ENCODE results near the gene JMJD1C. TPM values are rescaled to one million over a fixed set of nuclear protein-coding genes. Genes with fewer than 3 reads are reported as not detected.
A peak's percentile ranks its signal among the peaks of the same experiment; 100 is the strongest.

Gene JMJD1C
- total RNA-seq, 1 experiment from 2014 or later: 66.3 TPM

DNA sequence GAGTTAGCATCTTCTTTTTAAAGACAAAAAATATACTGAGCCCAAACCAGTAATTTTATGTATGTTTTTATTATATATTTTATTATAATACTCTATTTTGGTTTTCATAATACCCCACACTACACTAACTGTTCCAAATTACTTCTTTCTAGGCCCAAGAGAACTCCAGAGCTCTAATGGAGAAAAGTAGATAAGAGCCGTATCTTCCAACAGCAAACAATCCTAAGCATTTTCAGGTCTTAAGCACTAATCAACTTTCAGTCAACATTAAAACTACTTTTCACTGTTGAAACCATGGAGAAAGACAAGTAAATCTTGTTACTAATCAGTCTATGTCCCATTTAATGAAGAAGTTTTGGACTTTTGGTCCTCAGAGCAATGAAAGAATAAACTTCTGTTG is 55.1 kb downstream of the JMJD1C start:
- intact Hi-C loops (cut with micrococcal nuclease): no loop called here
- DNase-seq (ENCODE audit: low read depth, low spot score): no peak
- H3K9me2 ChIP-seq (ENCODE audit: insufficient read depth): no peaks in the 10 kb centered on the region
- peaks cover 75% of the 10 kb centered on the region for H3K79me2 ChIP-seq (ENCODE audit: insufficient read depth, low read length)
- no peaks in the 10 kb centered on the region for H3K36me3 ChIP-seq (ENCODE audit: control insufficient read depth in 1 of 2, insufficient read depth in 2 of 2, low read length in 2 of 2)
- no peaks in the 10 kb centered on the region for H4K20me1 ChIP-seq (ENCODE audit: insufficient read depth)
- CTCF ChIA-PET: no interaction called here
- H3K4me2 ChIP-seq (ENCODE audit: low read length): no peak overlapping the region
- no peak for ATAC-seq
- no peak for TF ChIP-seq SP1 (IDR thresholded peaks at IDR 0.05; ENCODE audit: low read depth)
- no peak for TF ChIP-seq SRF (IDR thresholded peaks at IDR 0.05; ENCODE audit: low read depth)
- TF ChIP-seq YY1 (IDR thresholded peaks at IDR 0.05; ENCODE audit: extremely low read depth, insufficient replicate concordance, low read depth, low read length): no peak
- no peak for TF ChIP-seq CEBPB (IDR thresholded peaks at IDR 0.05; ENCODE audit: low read depth)
- no peak for TF ChIP-seq POLR2AphosphoS5 (IDR thresholded peaks at IDR 0.05; ENCODE audit: low read depth, low read length)
- BruUV-seq (replicated peaks): no TSS peak
- peaks cover 0 to 8% of the 10 kb centered on the region in 2 experiments; a peak in 1 of 4 replicates for H3K4me1 ChIP-seq (ENCODE audit: control insufficient read depth in 1 of 2, insufficient read depth in 2 of 2, low read length in 2 of 2)
- no peak overlapping the region for H3K27ac ChIP-seq (ENCODE audit: low read depth, low read length)
- no peak overlapping the region for H3K9ac ChIP-seq (ENCODE audit: low read length)
- no peak overlapping the region for H2AFZ ChIP-seq (ENCODE audit: low read depth, low read length, poor library complexity, severe bottlenecking)
- POLR2A ChIA-PET: no interaction called here
- no peaks in the 10 kb centered on the region for H3K27me3 ChIP-seq (ENCODE audit: insufficient read depth, low read length)
- RAD21 ChIA-PET (ENCODE audit: low non-redundant PET in 1 of 2, low total read pairs in 2 of 2, uncharacterized antibody in 2 of 2, unreplicated experiment in 2 of 2): no interaction called here
- H3K4me3 ChIP-seq (replicated peaks in 1 of 2; ENCODE audit: low read depth in 1 of 2, low read length in 2 of 2): no peak overlapping the region
- H3K9me3 ChIP-seq (ENCODE audit: control insufficient read depth in 1 of 2, insufficient read depth in 1 of 2, low read depth in 1 of 2, low read length in 2 of 2): no peaks in the 10 kb centered on the region

DNA sequence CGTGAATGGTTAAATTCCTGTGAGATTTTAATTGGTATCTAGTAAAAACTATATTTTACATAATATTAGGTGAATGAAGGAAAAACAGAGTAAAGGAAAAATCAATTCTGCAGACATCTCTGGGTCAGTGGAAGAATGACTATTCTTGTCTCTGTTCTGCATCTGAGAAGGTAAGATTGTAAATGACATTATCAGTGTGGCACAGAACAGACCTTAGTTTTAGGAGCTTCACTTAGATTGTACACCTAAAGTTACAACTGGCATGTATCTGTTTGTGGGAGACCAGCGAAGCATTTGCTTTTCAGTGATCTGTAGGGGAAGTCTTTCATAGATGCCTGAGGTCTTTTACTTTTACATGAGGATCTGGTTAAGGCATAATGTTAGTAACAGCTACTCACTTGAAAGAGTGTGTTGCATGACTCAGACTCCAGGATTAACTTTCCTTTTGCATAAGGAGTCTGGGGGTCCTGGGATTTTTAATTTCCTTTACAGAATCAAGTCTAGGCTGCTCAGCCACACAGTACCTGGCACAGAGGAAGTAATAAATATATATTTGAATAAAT is 56.2 kb downstream of the JMJD1C start:
- no TSS peak for BruUV-seq (replicated peaks)
- no peaks in the 10 kb centered on the region for H3K36me3 ChIP-seq (ENCODE audit: control insufficient read depth in 1 of 2, insufficient read depth in 2 of 2, low read length in 2 of 2)
- peaks cover 72% of the 10 kb centered on the region for H3K79me2 ChIP-seq (ENCODE audit: insufficient read depth, low read length)
- DNase-seq (ENCODE audit: low read depth, low spot score) (no peak), ATAC-seq (peak; percentile 20; the same call in 1 of the 2 replicates)
- ChIA-PET CTCF (no interaction called here), RAD21 (ENCODE audit: low non-redundant PET in 1 of 2, low total read pairs in 2 of 2, uncharacterized antibody in 2 of 2, unreplicated experiment in 2 of 2) (no interaction called here), POLR2A (no interaction called here)
- no peak overlapping the region for H2AFZ ChIP-seq (ENCODE audit: low read depth, low read length, poor library complexity, severe bottlenecking)
- H3K9me2 ChIP-seq (ENCODE audit: insufficient read depth): no peaks in the 10 kb centered on the region
- H3K4me3 ChIP-seq (replicated peaks in 1 of 2; ENCODE audit: low read depth in 1 of 2, low read length in 2 of 2): no peak overlapping the region
- TF ChIP-seq POLR2AphosphoS5 (IDR thresholded peaks at IDR 0.05; ENCODE audit: low read depth, low read length) (no peak), SP1 (IDR thresholded peaks at IDR 0.05; ENCODE audit: low read depth) (no peak), FOSL1 (IDR thresholded peaks at IDR 0.05; ENCODE audit: low read depth) (no peak), ATF3 (IDR thresholded peaks at IDR 0.05) (no peak), ZFX (IDR thresholded peaks at IDR 0.05) (no peak), SIN3A (IDR thresholded peaks at IDR 0.05; ENCODE audit: low read depth) (no peak), ZBTB33 (IDR thresholded peaks at IDR 0.05; ENCODE audit: extremely low read depth, insufficient replicate concordance, low read length) (no peak), SRF (IDR thresholded peaks at IDR 0.05; ENCODE audit: low read depth) (no peak), MAX (IDR thresholded peaks at IDR 0.05) (no peak), CEBPB (IDR thresholded peaks at IDR 0.05; ENCODE audit: low read depth) (no peak), ZNF274 (IDR thresholded peaks at IDR 0.05; ENCODE audit: low read depth, low read length) (no peak), EGR1 (IDR thresholded peaks at IDR 0.05; ENCODE audit: low read depth) (no peak)
- TF ChIP-seq, protein P1, sequence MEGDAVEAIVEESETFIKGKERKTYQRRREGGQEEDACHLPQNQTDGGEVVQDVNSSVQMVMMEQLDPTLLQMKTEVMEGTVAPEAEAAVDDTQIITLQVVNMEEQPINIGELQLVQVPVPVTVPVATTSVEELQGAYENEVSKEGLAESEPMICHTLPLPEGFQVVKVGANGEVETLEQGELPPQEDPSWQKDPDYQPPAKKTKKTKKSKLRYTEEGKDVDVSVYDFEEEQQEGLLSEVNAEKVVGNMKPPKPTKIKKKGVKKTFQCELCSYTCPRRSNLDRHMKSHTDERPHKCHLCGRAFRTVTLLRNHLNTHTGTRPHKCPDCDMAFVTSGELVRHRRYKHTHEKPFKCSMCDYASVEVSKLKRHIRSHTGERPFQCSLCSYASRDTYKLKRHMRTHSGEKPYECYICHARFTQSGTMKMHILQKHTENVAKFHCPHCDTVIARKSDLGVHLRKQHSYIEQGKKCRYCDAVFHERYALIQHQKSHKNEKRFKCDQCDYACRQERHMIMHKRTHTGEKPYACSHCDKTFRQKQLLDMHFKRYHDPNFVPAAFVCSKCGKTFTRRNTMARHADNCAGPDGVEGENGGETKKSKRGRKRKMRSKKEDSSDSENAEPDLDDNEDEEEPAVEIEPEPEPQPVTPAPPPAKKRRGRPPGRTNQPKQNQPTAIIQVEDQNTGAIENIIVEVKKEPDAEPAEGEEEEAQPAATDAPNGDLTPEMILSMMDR (IDR thresholded peaks at IDR 0.05 in 2 of 3, conservative IDR thresholded peaks at IDR 0.05 in 1 of 3; ENCODE audit: borderline replicate concordance in 1 of 3, insufficient read depth in 1 of 3, low read depth in 2 of 3, low read length in 2 of 3): no peak
- no peak overlapping the region for H3K9ac ChIP-seq (ENCODE audit: low read length)
- H3K9me3 ChIP-seq (ENCODE audit: control insufficient read depth in 1 of 2, insufficient read depth in 1 of 2, low read depth in 1 of 2, low read length in 2 of 2): no peaks in the 10 kb centered on the region
- no peaks in the 10 kb centered on the region for H3K27me3 ChIP-seq (ENCODE audit: insufficient read depth, low read length)
- H3K4me1 ChIP-seq (ENCODE audit: control insufficient read depth in 1 of 2, insufficient read depth in 2 of 2, low read length in 2 of 2): peaks cover 0 to 8% of the 10 kb centered on the region in 2 experiments; a peak in 1 of 4 replicates
- no peak overlapping the region for H3K27ac ChIP-seq (ENCODE audit: low read depth, low read length)
- no peaks in the 10 kb centered on the region for H4K20me1 ChIP-seq (ENCODE audit: insufficient read depth)
- no peak overlapping the region for H3K4me2 ChIP-seq (ENCODE audit: low read length)
- intact Hi-C loops (cut with micrococcal nuclease): no loop called here

All from HCT116 (cell line).